NCI-H1417 treated with DMSO at 0.1 percent for 48 hours (cell line): ENCODE results near the gene VN1R5.
A peak's percentile ranks its signal among the peaks of the same experiment; 100 is the strongest.
"Not testable (repeated sequence)": the region's sequence is repeated elsewhere in the genome, so short reads cannot be mapped to it uniquely, and the experiment has no call there.

Experiments used
- DNase-seq: peaks from one replicate; lab custom pipeline; 2025; lab: John Stamatoyannopoulos, UW

The VN1R5 gene

DNA sequence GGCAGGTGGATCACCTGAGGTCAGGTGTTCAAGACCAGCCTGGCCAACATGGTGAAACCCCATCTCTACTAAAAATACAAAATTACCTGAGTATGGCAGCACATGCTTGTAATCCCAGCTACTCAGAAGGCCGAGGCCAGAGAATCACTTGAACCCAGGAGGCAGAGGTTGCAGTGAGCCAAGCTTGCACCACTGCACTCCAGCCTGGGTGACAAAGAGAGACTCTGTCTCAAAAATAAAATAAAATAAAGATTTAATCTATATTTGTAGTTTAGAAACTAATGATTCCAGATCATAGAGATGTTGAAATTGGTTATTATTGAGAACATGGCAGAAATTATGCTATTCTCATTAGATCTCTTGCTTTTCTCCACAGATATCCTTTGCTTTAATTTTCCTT lies at the start of gene VN1R5:
VN1R5 (plus strand) TSS at position 301 of the 400 bp plus-strand sequence.
- not testable (repeated sequence) for DNase-seq

DNA sequence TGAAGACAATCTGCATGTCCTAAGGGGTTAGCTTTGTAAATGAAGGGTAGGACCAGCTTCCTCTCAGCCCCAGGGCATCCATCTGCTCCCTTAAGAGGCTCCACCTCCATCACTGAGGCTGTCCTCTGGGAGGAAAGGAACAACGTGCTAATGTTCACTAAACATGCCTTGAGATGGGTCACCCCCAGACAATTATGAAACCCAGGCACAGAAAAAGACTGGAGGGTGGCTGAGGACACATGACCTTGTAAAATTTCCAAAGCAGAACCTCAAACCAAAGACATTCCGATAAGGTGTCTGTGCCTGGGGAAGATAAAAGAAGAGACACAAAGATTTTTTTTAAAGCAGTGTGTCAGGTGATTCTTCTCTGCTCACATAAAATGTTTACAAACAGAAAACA lies 46.5 kb upstream of the VN1R5 start:
- DNase-seq = no peak

DNA sequence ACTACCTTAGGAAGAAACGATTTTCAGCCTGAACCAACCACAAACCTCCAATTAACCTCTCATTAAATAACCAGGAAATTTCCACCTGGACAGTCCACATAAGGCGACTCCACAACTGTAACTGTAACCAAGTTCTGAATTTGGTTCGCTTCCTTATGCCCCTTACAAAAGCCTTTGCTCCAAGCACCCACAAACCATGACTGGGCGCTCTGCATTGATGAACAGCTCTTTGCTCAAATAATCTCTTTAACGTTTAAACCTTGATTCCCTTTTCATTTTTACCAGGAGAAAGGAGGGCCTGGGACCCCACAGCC lies 45.9 kb upstream of the VN1R5 start:
- no peak for DNase-seq

DNA sequence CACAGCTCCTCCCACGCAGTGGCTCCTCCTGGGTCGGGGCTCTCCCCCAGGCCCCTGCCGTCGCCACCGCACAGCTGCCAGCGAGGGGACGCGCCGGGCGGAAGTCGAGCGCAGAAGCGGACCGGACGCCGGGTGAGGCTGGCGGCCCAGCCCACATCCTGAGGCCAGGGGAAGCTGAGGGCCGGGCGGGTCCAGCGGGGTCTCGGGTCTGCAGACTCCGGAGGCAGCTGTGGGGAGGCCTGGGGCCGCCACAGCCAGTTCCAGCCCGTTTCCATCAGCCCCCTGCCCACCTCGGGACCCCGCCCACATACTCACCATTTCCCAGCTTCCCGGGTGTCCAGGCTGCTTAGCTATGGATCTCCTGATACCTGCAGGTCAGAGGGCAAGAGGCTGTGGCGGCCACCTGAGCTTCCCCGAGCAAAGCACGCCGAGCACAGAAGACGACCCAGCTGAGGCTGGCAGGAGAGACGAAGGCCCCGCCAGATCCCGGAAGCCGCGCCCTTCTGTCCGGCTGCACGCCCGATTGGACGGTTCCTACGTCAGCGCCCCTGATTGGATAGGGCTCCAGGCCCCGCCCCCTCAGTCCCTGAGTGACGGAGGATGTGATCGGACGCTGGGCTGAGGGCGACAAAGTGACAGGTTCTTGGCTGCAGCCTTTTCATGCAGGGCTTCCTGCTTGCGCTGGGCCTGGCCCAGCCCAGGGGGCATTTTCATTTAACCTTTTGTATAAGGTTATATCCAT lies 45.3 kb upstream of the VN1R5 start:
- DNase-seq = peak; percentile 71

DNA sequence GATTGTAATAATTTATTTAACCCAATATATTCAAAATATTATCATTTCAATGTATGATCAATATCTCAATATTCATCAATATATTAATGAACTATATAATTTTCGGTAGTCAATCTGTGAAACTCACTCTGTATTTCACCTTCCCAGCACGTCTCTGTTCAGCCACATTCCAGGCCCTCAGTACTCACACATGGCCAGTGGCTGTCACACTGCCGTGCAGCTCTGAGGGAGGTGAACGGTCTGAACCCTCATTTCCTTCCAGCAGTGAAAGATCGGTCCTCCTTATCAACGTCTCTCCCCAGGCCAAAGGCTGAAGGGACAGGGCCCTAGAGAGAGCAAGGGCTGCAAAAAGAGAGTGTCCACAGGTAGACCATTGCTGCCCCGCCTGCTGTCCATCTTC lies 44.5 kb upstream of the VN1R5 start:
- DNase-seq = no peak

DNA sequence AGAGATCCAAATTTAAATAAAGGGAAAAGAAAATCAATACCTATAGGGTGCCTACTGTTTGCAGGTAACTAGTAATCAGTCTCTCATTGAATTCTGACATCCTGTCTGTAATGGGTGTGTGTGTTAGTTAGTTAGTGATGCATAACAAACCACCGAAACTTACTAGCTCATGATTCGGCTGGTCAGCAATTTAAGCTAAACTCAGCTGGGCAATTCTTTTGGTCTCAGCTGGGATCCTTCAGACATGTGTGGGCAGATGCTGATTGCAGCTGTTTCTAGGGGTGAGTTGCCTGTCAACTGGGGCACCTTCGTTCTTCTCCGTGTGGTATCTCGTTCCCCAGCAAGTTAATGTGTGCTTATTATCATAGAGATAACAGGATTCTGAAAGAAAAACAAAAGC lies 43.9 kb upstream of the VN1R5 start:
- DNase-seq = no peak

DNA sequence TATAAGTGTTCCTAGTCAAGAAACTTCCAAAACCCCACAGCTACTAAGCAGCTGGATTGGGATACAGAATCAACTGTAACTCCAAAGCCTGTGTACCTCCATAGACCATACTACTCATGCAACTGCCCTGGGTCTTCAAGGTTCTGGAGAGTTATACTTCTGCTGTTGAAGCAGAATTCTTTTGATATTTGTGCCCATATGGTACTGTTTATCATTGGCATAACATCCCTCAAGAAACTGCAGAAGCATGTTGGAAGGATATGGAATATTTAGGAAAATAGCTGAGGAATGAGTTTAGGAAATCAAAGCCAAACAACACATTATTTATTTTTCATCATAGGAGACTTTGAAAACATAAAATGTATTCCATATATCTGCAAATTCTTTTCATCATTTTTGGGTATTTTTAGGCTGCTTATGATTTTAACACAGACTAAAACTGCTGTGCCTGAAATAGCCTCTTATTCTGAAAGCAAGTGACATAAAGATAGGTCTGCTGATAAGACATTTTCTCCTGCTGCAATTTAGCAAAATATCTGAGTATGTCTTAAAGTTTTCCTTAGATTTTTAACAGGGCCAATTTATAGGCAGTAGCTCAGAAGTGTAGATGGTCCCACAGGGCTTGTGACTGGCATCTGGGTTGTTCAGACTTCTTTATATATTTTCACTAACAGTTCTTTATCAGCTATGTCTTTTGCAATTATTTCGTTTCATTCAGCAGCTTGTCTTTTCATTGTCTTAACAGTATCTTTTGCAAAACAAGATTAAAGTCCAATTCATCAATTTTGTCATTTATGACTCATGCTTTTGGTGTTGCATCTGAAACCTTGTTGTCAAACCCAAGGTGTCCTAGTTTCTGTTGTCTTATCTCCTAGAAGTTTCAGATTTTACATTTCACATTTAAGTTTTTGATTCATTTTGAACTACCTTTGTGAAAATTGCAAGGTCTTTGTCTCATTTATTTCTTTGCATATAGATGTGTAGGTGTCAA lies 43.0 kb upstream of the VN1R5 start:
- no peak for DNase-seq

DNA sequence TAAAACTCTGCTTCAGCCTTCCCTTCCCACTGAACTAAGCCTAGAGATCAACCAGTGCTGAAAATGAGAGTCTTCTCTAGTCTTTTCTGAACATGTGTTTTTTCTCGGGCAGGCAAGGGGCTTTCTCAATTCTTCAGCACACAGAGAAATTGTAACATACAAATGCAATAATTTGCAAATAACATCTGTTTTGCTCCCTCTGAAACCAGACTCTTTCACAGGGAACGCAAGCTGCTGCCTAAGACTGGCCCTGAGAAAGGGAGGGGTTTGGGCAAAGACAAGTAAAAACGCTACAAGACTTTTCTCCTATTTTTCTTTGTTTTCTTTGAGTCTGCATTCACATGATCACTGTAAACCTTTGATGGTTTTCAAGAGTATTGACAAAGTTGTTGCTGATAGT lies 39.6 kb upstream of the VN1R5 start:
- DNase-seq = no peak

DNA sequence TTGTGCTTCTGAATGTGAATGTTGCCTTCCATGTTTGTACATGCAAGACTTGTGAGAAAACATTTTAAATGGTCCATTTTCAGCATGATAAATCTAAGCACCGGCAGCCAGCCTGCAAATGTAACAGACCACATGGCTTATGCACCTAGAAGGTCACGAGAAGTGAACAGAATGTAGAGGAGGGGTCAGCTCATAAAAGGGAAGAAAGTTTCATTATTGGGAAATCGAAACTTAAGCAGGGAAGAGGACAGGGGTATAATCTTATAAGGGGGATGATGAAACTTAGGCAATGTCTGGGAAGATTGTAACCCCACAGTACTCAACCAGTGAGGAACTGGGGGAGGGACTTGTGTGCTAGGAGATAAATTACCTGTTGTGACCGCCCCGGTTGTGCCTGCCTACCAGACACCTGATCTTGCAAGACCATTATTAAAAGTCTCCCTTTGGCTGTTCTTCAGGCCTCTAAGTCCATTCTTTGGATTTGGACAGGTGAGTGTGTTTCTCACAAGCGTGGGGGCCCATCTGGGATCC lies 37.7 kb upstream of the VN1R5 start:
- DNase-seq = no peak

DNA sequence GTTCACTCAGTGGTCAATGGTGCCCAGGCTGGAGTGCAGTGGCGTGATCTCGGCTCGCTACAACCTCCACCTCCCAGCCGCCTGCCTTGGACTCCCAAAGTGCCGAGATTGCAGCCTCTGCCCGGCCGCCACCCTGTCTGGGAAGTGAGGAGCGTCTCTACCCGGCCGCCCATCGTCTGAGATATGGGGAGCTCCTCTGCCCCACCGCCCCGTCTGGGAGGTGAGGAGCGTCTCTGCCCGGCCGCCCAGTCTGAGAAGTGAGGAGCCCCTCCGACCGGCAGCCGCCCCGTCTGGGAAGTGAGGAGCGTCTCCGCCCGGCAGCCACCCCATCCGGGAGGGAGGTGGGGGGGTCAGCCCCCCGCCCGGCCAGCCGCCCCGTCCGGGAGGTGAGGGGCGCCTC lies 35.6 kb upstream of the VN1R5 start:
- DNase-seq = not testable (repeated sequence)

DNA sequence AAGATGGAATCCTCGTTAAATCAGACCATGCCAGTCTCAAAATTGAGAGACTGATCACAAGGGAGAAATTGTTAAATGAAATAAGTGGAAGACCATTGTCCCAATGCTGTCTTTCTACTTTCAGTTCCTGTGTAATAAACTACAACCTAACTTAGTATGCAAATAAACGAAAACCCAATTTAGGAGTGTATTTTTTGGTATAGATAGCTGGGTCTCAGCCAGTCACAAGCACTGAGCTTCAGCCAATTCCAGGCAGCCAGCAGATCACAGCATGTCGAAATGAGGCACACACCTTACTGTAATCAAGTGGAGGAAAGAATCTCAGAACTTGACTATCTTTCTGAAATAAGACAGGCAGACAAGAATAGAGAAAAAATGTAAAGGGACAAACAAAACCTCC lies 33.0 kb upstream of the VN1R5 start:
- DNase-seq = no peak

DNA sequence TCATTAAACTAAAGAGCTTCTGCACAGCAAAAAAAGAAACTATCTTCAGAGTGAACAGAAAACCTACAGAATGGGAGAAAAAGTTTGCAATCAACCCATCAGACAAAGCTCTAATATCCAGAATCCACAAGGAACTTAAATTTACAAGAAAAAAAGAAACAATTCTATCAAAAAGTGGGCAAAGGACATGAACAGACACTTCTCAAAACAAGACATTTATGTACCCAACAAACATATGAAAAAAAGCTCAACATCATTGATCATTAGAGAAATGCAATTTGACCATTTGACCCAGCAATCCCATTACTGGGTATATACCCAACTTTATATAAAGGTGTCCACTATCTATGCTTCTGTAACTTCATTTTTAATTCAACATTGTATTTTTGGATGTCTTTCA lies 31.1 kb upstream of the VN1R5 start:
- DNase-seq = no peak

DNA sequence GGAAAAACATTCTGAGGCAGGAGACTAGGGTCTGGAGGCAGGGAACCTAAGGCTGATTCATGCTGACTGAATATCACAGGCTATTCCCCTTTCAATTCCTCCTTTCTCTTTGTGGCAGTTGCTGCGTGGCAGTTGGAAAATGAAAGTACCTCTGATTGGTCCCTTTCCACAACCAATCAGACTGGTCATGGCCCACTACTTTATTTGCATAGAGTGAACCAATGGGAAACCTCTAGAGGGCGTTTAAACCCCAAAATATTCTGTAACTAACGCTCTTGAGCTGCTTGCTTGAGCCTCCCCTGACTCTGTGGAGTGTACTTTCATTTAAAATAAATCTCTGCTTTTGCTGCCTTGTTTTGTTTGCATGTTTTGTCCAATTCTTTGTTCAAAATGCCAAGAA lies 27.7 kb upstream of the VN1R5 start:
- DNase-seq = no peak

DNA sequence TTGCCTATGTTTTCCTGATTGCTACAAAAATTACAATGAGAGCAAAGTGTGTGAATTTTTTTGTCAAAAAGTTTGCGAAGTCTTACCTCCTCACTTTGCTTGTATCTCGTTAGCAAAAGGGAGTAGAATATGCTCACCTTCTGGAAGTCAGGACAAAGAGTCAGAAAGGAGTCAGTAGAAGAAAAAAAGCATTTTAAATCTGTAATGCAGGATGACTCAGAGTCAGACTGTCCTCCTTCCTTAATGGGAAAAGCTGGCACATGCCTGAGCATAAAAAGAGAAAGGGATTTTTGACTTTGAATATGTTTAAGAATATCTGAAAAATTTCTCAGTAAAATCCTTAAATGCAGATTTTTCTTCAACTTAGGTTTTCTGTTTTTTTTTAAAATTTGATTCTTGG lies 14.2 kb upstream of the VN1R5 start:
- DNase-seq = no peak

DNA sequence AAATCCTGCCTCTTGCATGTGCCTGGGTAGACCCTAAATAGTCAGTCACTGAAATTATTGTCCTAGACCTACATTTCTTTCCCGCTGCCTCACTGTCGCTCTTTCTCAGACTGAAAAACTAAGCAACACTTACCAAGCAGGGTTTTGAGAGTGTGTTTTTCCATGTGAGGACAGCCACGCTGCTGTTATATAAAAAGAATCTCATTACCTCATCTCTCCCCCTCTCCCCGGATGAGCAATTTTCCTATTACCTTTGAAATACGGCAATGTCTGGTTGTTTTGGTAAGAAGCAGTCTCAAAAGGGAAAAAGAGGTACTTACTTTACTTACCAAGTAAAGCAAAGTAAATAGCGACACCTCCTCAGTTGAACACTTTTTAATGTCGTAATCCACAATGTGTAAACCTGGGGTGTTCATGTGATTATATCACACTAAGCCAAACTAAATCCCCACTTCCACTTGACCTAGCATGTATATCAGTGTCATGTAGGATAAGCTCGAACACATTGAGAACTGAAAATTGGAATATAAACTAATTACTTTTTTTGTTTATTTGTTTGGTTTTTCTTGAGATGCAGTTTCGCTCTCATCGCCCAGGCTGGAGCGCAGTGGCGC lies 12.2 kb upstream of the VN1R5 start:
- no peak for DNase-seq

DNA sequence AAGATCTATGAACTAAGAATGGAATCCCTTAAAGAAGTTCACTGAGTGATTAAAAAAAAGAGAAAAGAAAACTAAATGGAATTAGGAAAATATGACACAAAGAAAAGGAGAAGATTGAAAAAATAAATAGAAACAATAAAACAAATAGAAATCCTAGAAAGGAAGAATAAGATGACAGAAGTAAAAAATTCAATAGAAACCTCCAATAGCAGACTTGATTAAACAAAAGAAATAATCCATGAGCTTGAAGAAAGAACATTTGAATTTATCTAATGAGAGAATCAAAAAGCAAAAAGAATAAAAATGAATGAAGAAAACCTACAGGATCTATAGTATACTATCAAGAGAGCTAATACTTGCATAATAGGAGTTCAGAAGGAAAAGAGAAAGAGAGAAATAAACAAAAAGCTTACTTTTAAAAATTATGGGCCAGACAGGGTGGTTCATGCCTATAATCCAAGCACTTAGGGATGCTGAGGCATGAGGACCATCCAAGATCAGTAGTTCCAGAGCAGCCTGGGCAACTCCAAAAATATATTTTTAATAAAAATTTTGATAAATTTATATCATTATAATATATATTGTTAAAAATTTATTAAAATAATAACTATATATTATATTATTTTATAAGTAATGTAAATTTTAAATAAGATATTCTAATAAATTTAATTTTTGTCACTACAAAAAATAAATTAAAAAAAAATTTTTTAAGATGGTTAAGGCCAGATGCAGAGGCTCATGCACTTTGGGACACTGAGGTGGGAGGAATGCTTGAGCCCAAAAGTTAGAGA lies 9.4 kb upstream of the VN1R5 start:
- no peak for DNase-seq

DNA sequence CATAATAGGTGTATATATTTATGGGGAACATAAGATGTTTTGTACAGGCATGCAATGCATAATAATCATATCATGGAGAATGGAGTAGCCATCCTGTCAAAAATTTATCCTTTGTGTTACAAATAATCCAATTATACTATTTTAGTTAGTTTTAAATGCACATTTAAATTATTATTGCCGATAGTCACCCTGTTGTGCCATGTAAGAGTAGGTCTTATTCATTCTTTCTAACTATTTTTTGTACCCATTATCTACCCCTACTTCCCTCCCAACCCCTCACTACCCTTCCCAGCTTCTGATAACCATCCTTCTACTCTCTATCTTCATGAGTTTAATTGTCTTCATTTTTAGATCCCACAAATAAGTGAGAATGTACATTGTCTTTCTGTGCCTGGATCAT lies 8.3 kb upstream of the VN1R5 start:
- DNase-seq = no peak

DNA sequence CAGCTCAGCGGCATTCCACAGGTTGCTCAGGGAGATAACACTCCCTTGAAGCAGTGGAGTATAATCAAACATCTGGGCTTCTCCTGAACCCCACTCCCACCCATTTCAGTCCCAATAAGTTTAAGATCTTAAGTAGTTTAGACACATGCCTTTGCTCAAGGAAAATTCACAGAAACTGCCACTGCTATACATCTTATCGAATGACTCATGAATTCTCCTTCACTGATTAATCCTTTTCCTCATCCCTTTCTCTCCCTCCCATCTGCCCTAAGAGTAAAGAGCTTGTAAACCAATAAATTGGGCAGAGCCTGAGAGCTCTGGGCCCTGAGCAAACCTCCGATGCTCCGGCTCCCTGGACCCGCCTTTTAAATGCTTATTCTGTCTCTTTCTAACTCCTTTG lies 10.2 kb downstream of the VN1R5 start:
- no peak for DNase-seq

DNA sequence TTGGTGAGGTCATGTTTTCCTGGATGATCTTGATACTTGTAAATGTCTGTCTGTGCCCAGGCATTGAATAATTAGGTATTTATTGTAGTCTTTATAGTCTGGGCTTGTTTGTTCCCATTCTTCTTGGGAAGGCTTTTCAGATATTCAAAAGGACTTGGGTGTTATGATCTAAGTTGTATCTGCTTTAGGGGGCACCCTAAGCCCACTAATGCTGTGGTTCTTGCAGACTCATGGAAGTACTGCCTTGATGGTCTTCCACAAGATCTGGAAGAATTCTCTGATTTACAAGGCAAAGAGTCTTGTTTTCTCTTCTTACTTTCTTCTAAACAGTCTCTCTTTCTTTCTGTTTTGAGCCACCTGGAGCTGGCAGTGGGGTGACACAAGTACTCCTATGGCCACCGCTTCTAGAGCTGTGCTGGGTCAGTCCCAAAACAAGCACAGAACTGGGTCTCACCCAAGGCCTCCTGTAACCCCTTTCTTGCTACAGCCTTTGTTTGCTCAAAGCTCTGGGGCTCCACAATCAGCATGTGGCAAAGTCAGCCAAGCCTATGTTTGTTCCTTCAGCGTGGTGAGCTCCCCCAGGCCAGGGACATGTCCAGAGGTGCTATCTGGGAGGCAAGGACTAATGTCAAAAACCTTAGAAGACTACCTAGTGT lies 12.6 kb downstream of the VN1R5 start:
- DNase-seq = no peak

DNA sequence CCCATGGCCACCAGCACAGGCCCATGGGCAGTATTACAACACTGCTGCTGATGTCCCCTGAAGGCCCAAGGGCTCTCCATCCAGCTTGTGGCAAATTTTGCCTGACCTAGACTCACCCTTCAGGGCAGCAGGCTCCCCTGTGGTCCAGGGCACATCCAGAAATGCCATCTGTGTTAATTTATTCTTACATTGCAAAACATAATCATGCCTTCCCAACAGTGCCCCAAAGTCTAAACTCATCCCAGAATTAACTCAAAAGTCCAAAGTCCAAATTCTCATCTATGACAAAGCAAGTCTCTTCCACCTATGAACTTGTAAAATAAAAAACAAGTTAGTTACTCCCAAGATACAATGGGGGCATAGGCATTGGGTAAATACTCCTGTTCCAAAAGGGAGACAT lies 13.3 kb downstream of the VN1R5 start:
- no peak for DNase-seq

DNA sequence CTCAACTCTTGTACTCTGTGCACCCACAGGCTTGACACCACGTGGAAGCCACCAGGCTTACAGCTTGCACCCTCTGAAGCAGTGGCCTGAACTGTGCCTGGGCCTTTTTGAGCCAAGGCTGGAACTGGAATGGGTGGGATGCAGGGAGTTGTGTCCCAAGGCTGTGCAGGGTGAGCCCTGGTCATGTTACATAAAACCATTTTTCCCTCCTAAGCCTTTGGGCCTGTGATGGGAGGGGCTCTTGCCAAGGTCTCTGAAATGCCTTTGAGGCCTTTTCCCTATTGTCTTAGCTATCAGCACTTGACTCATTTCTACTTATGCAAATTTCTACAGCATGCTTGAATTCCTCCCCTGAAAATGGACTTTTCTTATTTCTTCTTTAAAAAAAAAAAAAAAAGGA lies 14.1 kb downstream of the VN1R5 start:
- DNase-seq = no peak
